Fibroblast of villous mesenchyme (primary cell): ENCODE measurements around the gene ATAD3B. TPM values are rescaled to one million over a fixed set of nuclear protein-coding genes. Genes with fewer than 3 reads are reported as not detected.
"Not testable (repeated sequence)": the region's sequence is repeated elsewhere in the genome, so short reads cannot be mapped to it uniquely, and the experiment has no call there.

Experiments
- DNase-seq: peaks from one replicate; pipeline ENCODE4 v3.0.0-alpha.2; 2010; ENCODE audit warnings: low read depth
- H3K4me3 ChIP-seq: 2 replicates; pipeline ENCODE4 v1.5.1; 2011; ENCODE audit warnings: low read depth, mild to moderate bottlenecking, low read length
- CTCF ChIP-seq: IDR thresholded peaks from 2 replicates; pipeline ENCODE4 v1.5.1; 2012; ENCODE audit warnings: low read depth, mild to moderate bottlenecking, low read length; ENCODE audit not compliant: insufficient read depth
- total RNA-seq: library from RNA; depleted of rRNA; stranded (reverse); fragments of >200 nt; gene quantifications from 2 replicates; pipeline ENCODE4 v1.2.3, GENCODE V29; 2012

The ATAD3B gene
- total RNA-seq, 1 donor = 17.3 TPM

DNA sequence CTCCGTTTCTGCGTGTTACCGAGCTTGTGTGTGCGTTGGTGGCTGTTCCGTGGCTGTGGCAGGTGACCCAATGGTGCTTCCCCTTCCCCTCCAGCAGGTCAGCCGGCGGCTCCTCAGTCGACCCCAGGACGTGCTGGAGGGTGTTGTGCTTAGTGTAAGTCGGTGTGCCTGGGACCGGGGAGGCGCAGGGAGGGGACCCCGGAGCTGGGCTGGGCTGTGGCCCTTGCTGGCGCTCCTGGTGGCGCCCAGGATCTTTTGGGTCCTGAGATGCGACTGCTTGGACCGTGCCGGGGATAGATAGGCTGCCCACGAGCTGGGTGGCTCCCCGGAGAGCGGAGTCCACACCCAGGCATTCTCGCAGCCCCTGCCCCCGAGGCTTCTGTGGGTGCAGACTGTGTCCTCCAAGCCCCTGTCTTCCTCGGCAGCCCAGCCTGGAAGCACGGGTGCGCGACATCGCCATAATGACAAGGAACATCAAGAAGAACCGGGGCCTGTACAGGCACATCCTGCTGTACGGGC is 16.1 kb upstream of the ATAD3B start:
- DNase-seq = no peak
- TF ChIP-seq CTCF = no peak
- H3K4me3 ChIP-seq = no peak overlapping the region

DNA sequence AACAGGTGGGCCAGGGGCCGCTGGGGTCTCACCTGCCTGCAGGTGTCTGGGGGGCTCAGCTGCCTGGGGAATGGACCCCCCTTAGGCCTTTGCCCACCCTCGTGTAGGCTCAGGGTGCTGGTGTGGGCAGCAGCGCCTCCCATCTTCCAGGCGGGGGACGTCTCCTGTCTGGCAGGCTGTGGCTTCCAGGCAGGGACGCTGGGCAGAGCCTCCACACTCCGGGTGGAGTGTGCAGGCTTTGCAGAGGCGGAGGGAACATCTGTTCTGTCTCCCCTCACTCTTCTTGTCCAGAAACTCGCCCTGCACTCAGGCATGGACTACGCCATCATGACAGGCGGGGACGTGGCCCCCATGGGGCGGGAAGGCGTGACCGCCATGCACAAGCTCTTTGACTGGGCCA is 15.6 kb upstream of the ATAD3B start:
- DNase-seq, H3K4me3 ChIP-seq: not testable (repeated sequence)

GRCh38 chr1:1456683-1457255 is 14.8 kb upstream of the ATAD3B start:
- not testable (repeated sequence) for H3K4me3 ChIP-seq, DNase-seq

- H3K4me3 ChIP-seq = not testable (repeated sequence)
These were observed 12.4 kb upstream of the ATAD3B start for GRCh38 chr1:1459156-1459555.

GRCh38 chr1:1459711-1460110 is 11.9 kb upstream of the ATAD3B start:
- not testable (repeated sequence) for H3K4me3 ChIP-seq, DNase-seq

More at GRCh38 chr1:1459156-1459555, 12.4 kb upstream of the ATAD3B start:
- DNase-seq = not testable (repeated sequence)

- no peak for DNase-seq
- TF ChIP-seq CTCF = no peak
These were observed 10.9 kb upstream of the ATAD3B start for GRCh38 chr1:1460540-1461130.

GRCh38 chr1:1461721-1462317 is 9.7 kb upstream of the ATAD3B start:
- H3K4me3 ChIP-seq = no peak overlapping the region
- TF ChIP-seq CTCF = no peak

More at GRCh38 chr1:1460540-1461130, 10.9 kb upstream of the ATAD3B start:
- H3K4me3 ChIP-seq = no peak overlapping the region

DNA sequence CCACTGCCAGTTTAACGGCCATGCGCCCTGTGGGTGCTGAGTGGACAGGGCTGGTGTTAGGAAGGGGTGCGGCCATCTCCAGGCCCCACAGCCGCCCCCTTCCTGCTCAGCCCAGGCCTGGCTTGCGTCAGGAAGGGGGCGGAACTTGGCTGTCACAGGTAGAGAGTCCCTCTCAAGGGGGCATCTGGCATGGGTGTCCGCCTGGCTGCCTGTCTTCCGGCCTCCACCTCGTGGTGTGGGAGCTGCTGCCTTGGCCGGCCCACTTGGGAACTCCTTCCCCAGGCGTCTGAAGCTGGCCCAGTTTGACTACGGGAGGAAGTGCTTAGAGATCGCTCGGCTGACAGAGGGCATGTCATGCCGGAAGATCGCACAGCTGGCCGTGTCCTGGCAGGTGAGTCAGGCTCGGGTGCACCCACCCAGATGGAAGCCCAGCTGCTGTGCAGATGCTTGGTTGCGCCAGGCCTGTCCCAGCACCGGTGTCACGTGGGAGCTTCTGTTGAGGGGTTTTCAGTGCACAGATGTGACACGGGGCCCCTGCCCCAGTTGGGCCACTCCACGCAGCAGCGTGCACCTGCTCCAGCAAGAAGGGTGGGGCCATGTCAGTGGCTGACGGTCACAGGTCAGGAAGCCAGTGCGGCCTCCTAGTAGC is 9.1 kb upstream of the ATAD3B start:
- TF ChIP-seq CTCF = no peak
- H3K4me3 ChIP-seq = no peak overlapping the region
- DNase-seq = peak; percentile 46

More at GRCh38 chr1:1461721-1462317, 9.7 kb upstream of the ATAD3B start:
- no peak for DNase-seq
